RWPE2 (cell line): ENCODE results near the gene DGKA.
A peak's percentile ranks its signal among the peaks of the same experiment; 100 is the strongest.

Experiments used
- ATAC-seq: fragments of 200-7000 bp; cut with Tn5 transposase; 3 replicates; pipeline ENCODE4 v1.9.1; 2021; ENCODE audit warnings: low read depth
- DNase-seq: peaks from one replicate; pipeline ENCODE4 v3.0.0-alpha.2; 2020; ENCODE audit warnings: low spot score
- H3K27ac ChIP-seq: fragments of 450-650 bp; 2 replicates; pipeline ENCODE4 v1.5.1; 2017; ENCODE audit warnings: mild to moderate bottlenecking; ENCODE audit not compliant: poor library complexity, severe bottlenecking
- H3K27me3 ChIP-seq: fragments of 250-450 bp; sonication (Bioruptor Pico); 2 replicates; pipeline ENCODE4 v1.5.1; 2021; ENCODE audit warnings: mild to moderate bottlenecking, moderate library complexity; ENCODE audit not compliant: insufficient read depth, poor library complexity, severe bottlenecking
- H3K36me3 ChIP-seq: fragments of 250-450 bp; sonication (Bioruptor Pico); 2 replicates; pipeline ENCODE4 v1.5.1; 2020; ENCODE audit warnings: low read depth, mild to moderate bottlenecking, moderate library complexity
- H3K4me1 ChIP-seq: fragments of 250-450 bp; sonication (Bioruptor Pico); 2 replicates; pipeline ENCODE4 v1.5.1; 2021; ENCODE audit warnings: mild to moderate bottlenecking, moderate library complexity; ENCODE audit not compliant: insufficient read depth, poor library complexity, severe bottlenecking
- H3K4me3 ChIP-seq: fragments of 250-450 bp; sonication (Bioruptor Pico); 2 replicates; pipeline ENCODE4 v1.5.1; 2021; ENCODE audit warnings: mild to moderate bottlenecking, moderate library complexity; ENCODE audit not compliant: severe bottlenecking
- H3K9me3 ChIP-seq: fragments of 250-450 bp; sonication (Bioruptor Pico); 2 replicates; pipeline ENCODE4 v1.5.1; 2021; ENCODE audit warnings: mild to moderate bottlenecking, moderate library complexity; ENCODE audit not compliant: severe bottlenecking
- TF ChIP-seq, protein P1 (sequence below): fragments of 450-650 bp; IDR thresholded peaks from one replicate; pipeline ENCODE4 v1.5.1; 2017; ENCODE audit warnings: mild to moderate bottlenecking, moderate library complexity; ENCODE audit not compliant: poor library complexity, severe bottlenecking

DGKA gene

DNA sequence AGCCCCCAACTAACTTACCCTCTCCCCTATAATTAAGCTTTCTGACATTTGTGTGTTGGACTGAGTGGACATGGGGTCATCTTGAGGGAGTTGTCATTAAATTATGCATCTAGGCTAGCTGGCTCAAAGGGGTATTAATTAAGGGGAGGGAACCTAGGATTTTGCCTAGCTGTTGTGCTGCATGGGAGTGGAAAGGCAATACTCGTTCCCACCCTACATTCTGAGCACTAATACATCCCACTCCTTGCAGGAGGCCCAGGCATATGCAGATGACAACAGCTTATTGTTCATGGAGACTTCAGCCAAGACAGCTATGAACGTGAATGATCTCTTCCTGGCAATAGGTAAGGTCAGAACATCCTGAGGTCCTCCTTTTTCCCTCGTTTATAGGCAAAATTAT, 60.1 kb downstream of the DGKA start:
- DNase-seq (no peak), ATAC-seq (no peak)
- Histone ChIP-seq H3K4me3 (no peak overlapping the region), H3K9me3 (no peaks in the 10 kb centered on the region), H3K27me3 (no peaks in the 10 kb centered on the region), H3K4me1 (no peaks in the 10 kb centered on the region), H3K36me3 (peaks cover 71% of the 10 kb centered on the region), H3K27ac (no peak overlapping the region)
- TF ChIP-seq, protein P1, sequence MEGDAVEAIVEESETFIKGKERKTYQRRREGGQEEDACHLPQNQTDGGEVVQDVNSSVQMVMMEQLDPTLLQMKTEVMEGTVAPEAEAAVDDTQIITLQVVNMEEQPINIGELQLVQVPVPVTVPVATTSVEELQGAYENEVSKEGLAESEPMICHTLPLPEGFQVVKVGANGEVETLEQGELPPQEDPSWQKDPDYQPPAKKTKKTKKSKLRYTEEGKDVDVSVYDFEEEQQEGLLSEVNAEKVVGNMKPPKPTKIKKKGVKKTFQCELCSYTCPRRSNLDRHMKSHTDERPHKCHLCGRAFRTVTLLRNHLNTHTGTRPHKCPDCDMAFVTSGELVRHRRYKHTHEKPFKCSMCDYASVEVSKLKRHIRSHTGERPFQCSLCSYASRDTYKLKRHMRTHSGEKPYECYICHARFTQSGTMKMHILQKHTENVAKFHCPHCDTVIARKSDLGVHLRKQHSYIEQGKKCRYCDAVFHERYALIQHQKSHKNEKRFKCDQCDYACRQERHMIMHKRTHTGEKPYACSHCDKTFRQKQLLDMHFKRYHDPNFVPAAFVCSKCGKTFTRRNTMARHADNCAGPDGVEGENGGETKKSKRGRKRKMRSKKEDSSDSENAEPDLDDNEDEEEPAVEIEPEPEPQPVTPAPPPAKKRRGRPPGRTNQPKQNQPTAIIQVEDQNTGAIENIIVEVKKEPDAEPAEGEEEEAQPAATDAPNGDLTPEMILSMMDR: no peak

DNA sequence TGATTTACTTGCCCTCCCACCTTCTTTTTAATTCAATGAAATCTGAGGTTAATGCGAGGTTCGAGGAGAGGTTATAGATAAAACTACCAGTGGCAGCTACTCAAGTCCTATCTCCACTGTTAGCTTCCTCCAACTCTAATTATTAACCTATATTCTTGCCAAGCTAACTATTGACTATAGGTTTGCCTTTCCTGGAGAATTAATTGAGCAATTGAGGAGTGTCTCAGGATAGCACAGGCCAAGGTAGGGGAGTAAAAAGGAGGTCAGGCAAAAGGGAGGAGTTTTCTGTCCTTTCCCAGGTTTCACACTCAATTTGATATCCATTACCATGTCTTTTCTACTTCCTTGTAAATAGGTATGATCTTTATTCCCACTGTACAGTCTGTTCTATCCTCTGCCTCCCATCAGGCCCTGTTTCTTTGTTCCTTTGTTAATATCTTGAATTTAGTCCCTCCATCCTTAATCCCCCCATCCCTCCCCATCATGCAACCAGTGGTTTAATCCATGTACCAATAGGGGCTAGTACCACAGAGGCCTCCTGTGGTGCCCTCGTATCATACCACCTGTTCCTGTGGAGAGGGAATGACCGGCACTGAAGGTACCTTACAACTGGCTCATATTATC, 62.4 kb downstream of the DGKA start:
- TF ChIP-seq, protein P1: no peak
- no peaks in the 10 kb centered on the region for H3K4me1 ChIP-seq
- no peaks in the 10 kb centered on the region for H3K9me3 ChIP-seq
- no peak for ATAC-seq
- peaks cover 58% of the 10 kb centered on the region for H3K36me3 ChIP-seq
- no peak for DNase-seq
- H3K27ac ChIP-seq: no peak overlapping the region
- H3K4me3 ChIP-seq: no peak overlapping the region
- H3K27me3 ChIP-seq: no peaks in the 10 kb centered on the region

DNA sequence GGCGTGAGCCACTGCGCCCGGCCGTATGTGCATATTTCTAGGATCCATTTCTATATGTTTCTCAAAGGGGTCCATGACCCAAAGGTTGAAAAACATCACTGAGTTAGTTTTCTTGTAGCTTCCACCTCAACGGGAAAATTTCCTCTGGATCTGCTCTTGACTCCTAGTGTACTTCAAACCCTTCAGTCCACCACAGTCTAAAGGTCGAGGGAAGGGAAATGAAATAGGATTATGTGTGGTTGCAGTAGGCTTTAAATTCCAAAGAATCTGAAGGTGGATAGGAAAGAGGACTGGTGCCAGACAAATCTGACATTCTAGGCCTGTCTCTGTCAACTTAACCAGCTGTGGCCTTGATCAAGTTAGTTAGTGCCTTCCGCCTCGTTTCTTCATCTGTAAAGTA, 64.4 kb downstream of the DGKA start:
- TF ChIP-seq, protein P1: no peak
- no peaks in the 10 kb centered on the region for H3K27me3 ChIP-seq
- no peaks in the 10 kb centered on the region for H3K4me1 ChIP-seq
- H3K4me3 ChIP-seq: no peak overlapping the region
- peaks cover 38% of the 10 kb centered on the region for H3K36me3 ChIP-seq
- no peaks in the 10 kb centered on the region for H3K9me3 ChIP-seq
- no peak overlapping the region for H3K27ac ChIP-seq
- DNase-seq (no peak), ATAC-seq (no peak)

DNA sequence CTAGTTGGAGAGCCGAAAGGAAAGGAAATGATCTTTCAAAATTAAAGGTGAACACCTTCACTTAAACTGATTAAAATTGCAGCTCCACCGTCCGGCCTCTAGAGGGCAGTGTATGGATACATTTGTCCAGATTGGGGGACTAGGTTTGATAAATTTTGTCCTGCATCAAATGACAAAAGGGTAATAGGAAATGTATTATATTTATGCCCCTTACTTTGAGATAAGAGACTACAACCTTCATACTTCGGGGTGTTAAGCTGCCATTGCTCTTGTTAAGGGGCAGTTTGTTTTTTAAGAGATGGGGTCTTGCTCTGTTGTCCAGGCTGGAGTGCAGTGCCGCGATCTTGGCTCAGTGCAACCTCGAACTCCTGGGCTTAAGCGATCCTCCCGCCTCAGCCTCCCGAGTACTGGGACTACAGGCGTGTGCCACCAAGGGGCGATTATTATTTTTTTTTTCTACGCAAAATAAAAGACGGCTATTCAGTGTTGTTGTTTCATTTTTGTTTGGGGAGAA, 65.3 kb downstream of the DGKA start:
- H3K27ac ChIP-seq: peak overlapping the region; percentile 37
- no peaks in the 10 kb centered on the region for H3K4me1 ChIP-seq
- TF ChIP-seq, protein P1: peak; percentile 90
- H3K36me3 ChIP-seq: peaks cover 29% of the 10 kb centered on the region
- DNase-seq: no peak
- no peaks in the 10 kb centered on the region for H3K27me3 ChIP-seq
- no peaks in the 10 kb centered on the region for H3K9me3 ChIP-seq
- peak overlapping the region; percentile 45 for H3K4me3 ChIP-seq
- no peak for ATAC-seq
